Spleen (tissue), 11 donors: ENCODE measurements around the gene NAA30. TPM values are rescaled to one million over a fixed set of nuclear protein-coding genes. Genes with fewer than 3 reads are reported as not detected.

Source experiments
- DNase-seq: peaks from one replicate; pipeline ENCODE4 v3.0.0-alpha.2; 2020
- H3K27ac ChIP-seq, 8 donors: fragments of 200-600 bp; sonication (generic) in 7 of 8; 1 replicate in 4 of 8; 2 replicates in 4 of 8; pipeline versions ENCODE4 v1.5.0 to v1.8.0; 2016 to 2021; ENCODE audit warnings: inconsistent platforms in 4 of 8, mild to moderate bottlenecking in 4 of 8, moderate library complexity in 1 of 8
- H3K27me3 ChIP-seq, 7 donors: fragments of 200-600 bp; sonication (generic) in 6 of 7; replicated peaks in 1 of 7; 1 replicate in 4 of 7; 2 replicates in 3 of 7; pipeline versions ENCODE4 v1.5.0 to v1.8.0; 2016 to 2021; ENCODE audit warnings: inconsistent platforms in 3 of 7, mild to moderate bottlenecking in 1 of 7
- H3K36me3 ChIP-seq, 6 donors: fragments of 200-600 bp; sonication (generic) in 5 of 6; 1 replicate in 4 of 6; 2 replicates in 2 of 6; pipeline versions ENCODE4 v1.5.0 to v1.8.0; 2016 to 2021; ENCODE audit warnings: inconsistent platforms in 2 of 6
- H3K4me1 ChIP-seq, 6 donors: fragments of 200-600 bp; sonication (generic) in 5 of 6; 1 replicate in 3 of 6; 2 replicates in 3 of 6; pipeline versions ENCODE4 v1.5.0 to v1.8.0; 2016 to 2021; ENCODE audit warnings: inconsistent platforms in 3 of 6
- H3K4me3 ChIP-seq, 8 donors: fragments of 200-600 bp; sonication (generic) in 7 of 8; 1 replicate in 4 of 8; 2 replicates in 4 of 8; pipeline versions ENCODE4 v1.5.0 to v1.8.0; 2016 to 2021; ENCODE audit warnings: inconsistent platforms in 4 of 8, mild to moderate bottlenecking in 4 of 8, moderate library complexity in 2 of 8
- H3K9me3 ChIP-seq, 8 donors: fragments of 200-600 bp; sonication (generic) in 7 of 8; 1 replicate in 4 of 8; 2 replicates in 4 of 8; pipeline versions ENCODE4 v1.5.0 to v1.8.0; 2016 to 2021; ENCODE audit warnings: inconsistent platforms in 4 of 8
- CTCF ChIP-seq, 11 experiments: fragments of 200-600 bp in 7 of 11; fragments of 450-650 bp in 4 of 11; sonication (generic) in 4 of 11; IDR thresholded peaks in 8 of 11; conservative IDR thresholded peaks in 3 of 11; 1 replicate in 7 of 11; 2 replicates in 4 of 11; pipeline versions ENCODE4 v1.4.0 to v1.8.0; 2016 to 2021; ENCODE audit warnings: antibody characterized with exemption in 11 of 11, inconsistent platforms in 4 of 11, mild to moderate bottlenecking in 1 of 11
- POLR2A ChIP-seq, 3 donors: fragments of 450-650 bp; IDR thresholded peaks; one replicate each; pipeline ENCODE4 v1.5.1; 2017; ENCODE audit warnings: antibody characterized with exemption in 3 of 3, mild to moderate bottlenecking in 1 of 3
- POLR2AphosphoS5 ChIP-seq, 3 donors: sonication (generic); formaldehyde crosslinking; IDR thresholded peaks; one replicate each; pipeline ENCODE4 v1.5.1; 2017; ENCODE audit warnings: antibody characterized with exemption in 3 of 3
- WGBS, 5 donors: extraction: QIAGEN DNeasy Blood & Tissue Kit in 3 of 5; methylation state at CpG; one replicate each; pipeline versions ENCODE4 v1.1.5 to v1.1.7; 2013 to 2018; 5-methylcytosine and 5-hydroxymethylcytosine counted together
- intact Hi-C: fragments of 100-400 bp; cut with DNase I; formaldehyde crosslinking; loops from one replicate; pipeline ENCODE4 v1.15.0; 2023; ENCODE audit warnings: low total_unique reads
- polyA plus RNA-seq, 3 donors: library from polyadenylated mRNA; stranded (reverse); fragments of 200-250 nt; gene quantifications; one replicate each; pipeline ENCODE4 v1.2.1, GENCODE V29; 2013
- total RNA-seq, 7 donors: library from RNA; depleted of rRNA in 3 of 7; stranded (reverse); fragments of >200 nt in 3 of 7; fragmentation: NEBNext Ultra II Directional in 4 of 7; extraction: Animal tissue kit (Norgen Biotek cat#: 25700) in 4 of 7; gene quantifications; one replicate each; pipeline versions ENCODE4 v1.1.0 to v1.2.1, GENCODE V29; 2016 to 2021
- donor health status: healthy with polysubstance abuse.
- donor health status: DM: no; HTN: no; CAD: no; lungs with moderate emphysema.
- donor health status: DM: no; HTN: no; CAD: no.
- donor health status: Bipolar disorder and iron deficiency.
- donor health status: healthy.
- donor health status: DM: no; HTN: no; CAD: no.
- donor health status: DM: yes; HTN: yes; CAD: no.

Gene NAA30
- total and polyA plus RNA-seq, 10 donors = 2.8 to 24.4 (median 16.2) TPM

GRCh38 chr14:57346741-57347140, 43.6 kb upstream of the NAA30 start:
- intact Hi-C loops = no loop called here
- no peak overlapping the region for H3K4me3 ChIP-seq
- H3K27me3 ChIP-seq = peaks cover 0 to 14% (median 0%) of the 10 kb centered on the region in 7 donors
- no peaks in the 10 kb centered on the region for H3K4me1 ChIP-seq
- no peak for TF ChIP-seq POLR2AphosphoS5 (IDR thresholded peaks at IDR 0.05)
- no peak for TF ChIP-seq CTCF (IDR thresholded peaks at IDR 0.05 in 8 of 11, conservative IDR thresholded peaks at IDR 0.05 in 3 of 11)
- no peak for TF ChIP-seq POLR2A (IDR thresholded peaks at IDR 0.05)
- DNase-seq = no peak
- H3K9me3 ChIP-seq = peaks cover 0 to 3% (median 0%) of the 10 kb centered on the region in 8 donors
- H3K27ac ChIP-seq = no peak overlapping the region
- H3K36me3 ChIP-seq = no peaks in the 10 kb centered on the region
- 28 to 46% (median 41%) methylated on average over 2 of the region's 2 CpGs for WGBS, 5 donors

DNA sequence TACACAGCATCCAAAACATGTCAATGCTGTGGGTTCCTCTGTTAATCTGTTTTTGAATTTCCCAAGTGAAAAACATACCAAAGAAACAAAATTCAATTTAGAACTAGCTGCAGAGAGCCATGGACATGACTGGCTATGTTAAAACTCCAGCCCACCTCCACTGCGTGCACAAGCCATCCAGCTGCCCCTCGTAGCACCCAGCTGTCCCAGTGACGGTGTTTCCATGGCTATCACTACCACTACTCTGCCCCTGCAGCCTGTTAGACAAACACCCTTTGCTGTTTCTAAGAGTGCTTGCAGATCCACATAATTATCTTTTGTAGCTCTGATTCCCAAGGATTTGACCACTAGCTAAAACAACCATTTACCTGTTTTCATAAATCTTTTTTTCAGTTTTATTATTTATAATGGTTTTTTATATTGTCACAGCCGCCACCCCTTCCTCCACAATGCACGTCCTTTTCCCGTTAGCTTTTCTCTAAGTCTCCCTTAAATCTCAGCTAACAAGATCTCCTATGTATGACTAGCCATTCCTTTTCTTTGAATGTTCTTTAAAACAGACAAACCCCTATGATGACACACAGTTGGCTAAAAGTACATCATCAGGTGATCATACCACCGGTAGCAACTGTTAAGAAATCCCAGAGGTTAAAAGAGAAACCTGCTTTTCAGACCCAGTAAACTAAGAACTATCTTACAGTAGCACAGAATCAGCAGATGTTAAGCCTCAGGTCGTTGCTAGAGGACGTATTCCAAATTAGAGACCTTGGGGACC, 37.8 kb upstream of the NAA30 start:
- TF ChIP-seq POLR2A (IDR thresholded peaks at IDR 0.05) (no peak), CTCF (IDR thresholded peaks at IDR 0.05 in 8 of 11, conservative IDR thresholded peaks at IDR 0.05 in 3 of 11) (no peak), POLR2AphosphoS5 (IDR thresholded peaks at IDR 0.05) (no peak)
- DNase-seq = no peak
- intact Hi-C loops = no loop called here
- H3K4me1 ChIP-seq = no peaks in the 10 kb centered on the region
- H3K27ac ChIP-seq = no peak overlapping the region
- peaks cover 0 to 4% (median 0%) of the 10 kb centered on the region in 8 donors for H3K9me3 ChIP-seq
- no peaks in the 10 kb centered on the region for H3K36me3 ChIP-seq
- H3K27me3 ChIP-seq = peaks cover 0 to 5% (median 0%) of the 10 kb centered on the region in 7 donors
- no peak overlapping the region for H3K4me3 ChIP-seq
- 70 to 78% (median 75%) methylated on average over 9 of the region's 9 CpGs for WGBS, 5 donors

- DNase-seq = no peak
- 59 to 80% (median 62%) methylated on average over 3 of the region's 3 CpGs for WGBS, 5 donors
- no peak overlapping the region for H3K4me3 ChIP-seq
- H3K36me3 ChIP-seq = no peaks in the 10 kb centered on the region
- no peak overlapping the region for H3K27ac ChIP-seq
- intact Hi-C loops = no loop called here
- H3K4me1 ChIP-seq = no peaks in the 10 kb centered on the region
- peaks cover 0 to 4% (median 0%) of the 10 kb centered on the region in 8 donors for H3K9me3 ChIP-seq
- TF ChIP-seq CTCF (IDR thresholded peaks at IDR 0.05 in 8 of 11, conservative IDR thresholded peaks at IDR 0.05 in 3 of 11) (no peak), POLR2AphosphoS5 (IDR thresholded peaks at IDR 0.05) (no peak), POLR2A (IDR thresholded peaks at IDR 0.05) (no peak)
- peaks cover 0 to 5% (median 0%) of the 10 kb centered on the region in 7 donors for H3K27me3 ChIP-seq
These were observed 35.1 kb upstream of the NAA30 start for GRCh38 chr14:57355081-57355800.

DNA sequence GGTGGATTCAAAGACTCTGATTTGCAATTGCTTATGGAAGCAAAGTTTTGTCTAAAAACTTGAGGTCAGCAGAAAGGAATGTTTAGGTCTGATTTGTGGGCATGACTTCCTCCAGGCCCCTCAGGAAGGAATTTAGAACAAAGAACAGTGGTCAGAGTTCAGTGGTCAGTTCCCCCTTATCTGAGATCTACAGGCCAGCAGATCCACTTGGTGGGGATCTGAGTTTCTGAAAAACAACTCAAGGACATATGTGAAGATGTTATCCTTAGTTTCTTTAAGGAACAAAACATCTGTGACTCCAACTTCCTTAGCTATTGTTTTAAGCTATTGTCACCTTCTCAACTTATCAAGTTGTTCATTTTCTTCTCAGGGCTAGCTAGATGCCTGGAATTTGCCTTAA, 28.0 kb upstream of the NAA30 start:
- intact Hi-C loops = no loop called here
- H3K27me3 ChIP-seq = peaks cover 0 to 9% (median 0%) of the 10 kb centered on the region in 7 donors
- no peaks in the 10 kb centered on the region for H3K9me3 ChIP-seq
- no peaks in the 10 kb centered on the region for H3K4me1 ChIP-seq
- no peak overlapping the region for H3K27ac ChIP-seq
- H3K4me3 ChIP-seq = no peak overlapping the region
- DNase-seq = no peak
- no peaks in the 10 kb centered on the region for H3K36me3 ChIP-seq
- TF ChIP-seq POLR2AphosphoS5 (IDR thresholded peaks at IDR 0.05) (no peak), CTCF (IDR thresholded peaks at IDR 0.05 in 8 of 11, conservative IDR thresholded peaks at IDR 0.05 in 3 of 11) (no peak), POLR2A (IDR thresholded peaks at IDR 0.05) (no peak)
